Neural progenitor cell (in vitro differentiated cells): ENCODE measurements around the gene LDAH. TPM values are rescaled to one million over a fixed set of nuclear protein-coding genes. Genes with fewer than 3 reads are reported as not detected.

Experiments
- DNase-seq: peaks from one replicate; pipeline ENCODE4 v3.0.0-alpha.2; 2016; ENCODE audit warnings: low spot score
- H2AFZ ChIP-seq: fragments of 200-600 bp; sonication (generic); replicated peaks from 2 replicates; pipeline ENCODE4 v1.6.1; 2016; ENCODE audit warnings: antibody characterized with exemption
- H3F3A ChIP-seq: fragments of 200-600 bp; sonication (generic); 2 replicates; pipeline ENCODE4 v1.6.1; 2016; ENCODE audit warnings: antibody characterized with exemption, low read depth
- H3K27ac ChIP-seq: fragments of 200-600 bp; sonication (generic); 2 replicates; pipeline ENCODE4 v1.5.1; 2016; ENCODE audit warnings: mild to moderate bottlenecking
- H3K27me3 ChIP-seq: fragments of 200-600 bp; sonication (generic); 2 replicates; pipeline ENCODE4 v1.6.1; 2016; ENCODE audit warnings: mild to moderate bottlenecking, moderate library complexity
- H3K36me3 ChIP-seq: fragments of 200-600 bp; sonication (generic); 2 replicates; pipeline ENCODE4 v1.5.1; 2016
- H3K4me1 ChIP-seq: fragments of 200-600 bp; sonication (generic); 2 replicates; pipeline ENCODE4 v1.6.1; 2016; ENCODE audit warnings: mixed run types
- H3K4me2 ChIP-seq: fragments of 200-600 bp; sonication (generic); 2 replicates; pipeline ENCODE4 v1.6.1; 2016
- H3K4me3 ChIP-seq: fragments of 200-600 bp; sonication (generic); 2 replicates; pipeline ENCODE4 v1.5.1; 2016
- H3K79me2 ChIP-seq: fragments of 200-600 bp; sonication (generic); 2 replicates; pipeline ENCODE4 v1.6.1; 2016; ENCODE audit warnings: low read depth
- H3K9ac ChIP-seq: fragments of 200-600 bp; sonication (generic); 2 replicates; pipeline ENCODE4 v1.6.1; 2016
- H3K9me3 ChIP-seq: fragments of 200-600 bp; sonication (generic); 2 replicates; pipeline ENCODE4 v1.5.1; 2016; ENCODE audit warnings: low read depth
- H4K20me1 ChIP-seq: fragments of 200-600 bp; sonication (generic); 2 replicates; pipeline ENCODE4 v1.6.1; 2016; ENCODE audit warnings: low read depth
- H3K27ac Mint-ChIP-seq: 3 replicates; pipeline ENCODE4 v1.8.0; 2021; ENCODE audit warnings: mixed read lengths
- H3K27me3 Mint-ChIP-seq: 2 replicates; pipeline ENCODE4 v1.8.0; 2022; ENCODE audit warnings: low read depth, mild to moderate bottlenecking, inconsistent platforms, moderate library complexity, mixed read lengths; ENCODE audit not compliant: insufficient read depth
- H3K36me3 Mint-ChIP-seq: 3 replicates; pipeline ENCODE4 v1.8.0; 2021; ENCODE audit warnings: mixed read lengths
- H3K4me1 Mint-ChIP-seq: 3 replicates; pipeline ENCODE4 v1.8.0; 2021; ENCODE audit warnings: mixed read lengths
- H3K4me3 Mint-ChIP-seq: 3 replicates; pipeline ENCODE4 v1.8.0; 2021; ENCODE audit warnings: mild to moderate bottlenecking, moderate library complexity, mixed read lengths
- H3K9me3 Mint-ChIP-seq: 3 replicates; pipeline ENCODE4 v1.8.0; 2020; ENCODE audit warnings: mixed read lengths
- CTCF ChIP-seq: fragments of 200-600 bp; sonication (generic); IDR thresholded peaks from 2 replicates; pipeline ENCODE4 v1.5.1; 2017; ENCODE audit warnings: antibody characterized with exemption, mild to moderate bottlenecking
- EZH2 ChIP-seq: fragments of 200-600 bp; sonication (generic); IDR thresholded peaks from 2 replicates; pipeline ENCODE4 v1.6.1; 2017; ENCODE audit warnings: antibody characterized with exemption, mild to moderate bottlenecking, moderate library complexity
- EZH2phosphoT487 ChIP-seq: fragments of 200-600 bp; sonication (generic); IDR thresholded peaks from 2 replicates; pipeline ENCODE4 v1.6.1; 2017; ENCODE audit warnings: antibody characterized with exemption
- total RNA-seq: library from RNA; depleted of rRNA; stranded (reverse); fragments of >200 nt; gene quantifications from 2 replicates; pipeline ENCODE4 v1.2.3, GENCODE V29; 2015; ENCODE audit warnings: low replicate concordance

LDAH gene
- total RNA-seq, 1 donor from 2014 or later = 45.2 TPM

- Histone ChIP-seq H4K20me1 (no peaks in the 10 kb centered on the region), H3K4me3 (no peak overlapping the region), H3K9ac (no peak overlapping the region), H3K27me3 (no peaks in the 10 kb centered on the region), H3K4me2 (no peak overlapping the region), H3K79me2 (no peaks in the 10 kb centered on the region), H3K4me1 (no peaks in the 10 kb centered on the region), H2AFZ (no peak overlapping the region), H3K27ac (no peak overlapping the region), H3K9me3 (no peaks in the 10 kb centered on the region), H3K36me3 (peaks cover 3% of the 10 kb centered on the region), H3F3A (no peaks in the 10 kb centered on the region)
- no peaks in the 10 kb centered on the region for H3K27me3 Mint-ChIP-seq
- peaks cover 2% of the 10 kb centered on the region for H3K4me1 Mint-ChIP-seq
- no peak overlapping the region for H3K27ac Mint-ChIP-seq
- no peak overlapping the region for H3K4me3 Mint-ChIP-seq
- peaks cover 13% of the 10 kb centered on the region for H3K36me3 Mint-ChIP-seq
- no peaks in the 10 kb centered on the region for H3K9me3 Mint-ChIP-seq
- no peak for DNase-seq
- TF ChIP-seq CTCF (no peak), EZH2phosphoT487 (no peak), EZH2 (no peak)
Measured at GRCh38 chr2:20737505-20737904, 85.4 kb downstream of the LDAH start.

GRCh38 chr2:20728114-20728758, 94.7 kb downstream of the LDAH start:
- Histone ChIP-seq H2AFZ (no peak overlapping the region), H3K79me2 (no peaks in the 10 kb centered on the region), H3K27ac (no peak overlapping the region), H3F3A (no peaks in the 10 kb centered on the region), H3K27me3 (no peaks in the 10 kb centered on the region), H3K4me2 (no peak overlapping the region), H4K20me1 (no peaks in the 10 kb centered on the region), H3K9me3 (no peaks in the 10 kb centered on the region), H3K4me1 (peaks cover 6% of the 10 kb centered on the region), H3K36me3 (peaks cover 3% of the 10 kb centered on the region), H3K9ac (no peak overlapping the region), H3K4me3 (no peak overlapping the region)
- TF ChIP-seq CTCF (no peak), EZH2 (no peak), EZH2phosphoT487 (no peak)
- peak overlapping the region; percentile 47 for H3K27ac Mint-ChIP-seq
- H3K36me3 Mint-ChIP-seq = peaks cover 13% of the 10 kb centered on the region
- H3K27me3 Mint-ChIP-seq = peaks cover 2% of the 10 kb centered on the region
- peaks cover 14% of the 10 kb centered on the region for H3K4me1 Mint-ChIP-seq
- peak; percentile 5 for DNase-seq
- no peaks in the 10 kb centered on the region for H3K9me3 Mint-ChIP-seq
- H3K4me3 Mint-ChIP-seq = no peak overlapping the region

- Histone ChIP-seq H3K36me3 (no peaks in the 10 kb centered on the region), H3K9me3 (no peaks in the 10 kb centered on the region), H2AFZ (no peak overlapping the region), H3K4me2 (no peak overlapping the region), H3K27me3 (no peaks in the 10 kb centered on the region), H3F3A (no peaks in the 10 kb centered on the region), H3K9ac (no peak overlapping the region), H4K20me1 (no peaks in the 10 kb centered on the region), H3K4me3 (no peak overlapping the region), H3K27ac (no peak overlapping the region), H3K79me2 (no peaks in the 10 kb centered on the region), H3K4me1 (peaks cover 6% of the 10 kb centered on the region)
- Mint-ChIP-seq H3K4me3 (no peak overlapping the region), H3K4me1 (peaks cover 14% of the 10 kb centered on the region), H3K36me3 (peaks cover 21% of the 10 kb centered on the region), H3K27me3 (peaks cover 2% of the 10 kb centered on the region), H3K27ac (no peak overlapping the region), H3K9me3 (no peaks in the 10 kb centered on the region)
- DNase-seq = no peak
- no peak for TF ChIP-seq CTCF
- no peak for TF ChIP-seq EZH2phosphoT487
- TF ChIP-seq EZH2 = no peak
Measured at GRCh38 chr2:20726913-20727312, 96.0 kb downstream of the LDAH start.
